Vagina (tissue), 2 donors: ENCODE measurements around the gene TAX1BP3.

Source experiments
- CTCF ChIP-seq, 3 experiments: fragments of 450-650 bp in 2 of 3; fragments of 200-600 bp in 1 of 3; sonication (generic) in 1 of 3; IDR thresholded peaks; one replicate each; pipeline ENCODE4 v1.5.1; 2017 to 2019; ENCODE audit warnings: antibody characterized with exemption in 3 of 3, mild to moderate bottlenecking in 2 of 3, moderate library complexity in 2 of 3
- POLR2A ChIP-seq, 2 donors: fragments of 450-650 bp; IDR thresholded peaks; one replicate each; pipeline ENCODE4 v1.6.1; 2017; ENCODE audit warnings: antibody characterized with exemption in 2 of 2, mild to moderate bottlenecking in 2 of 2, moderate library complexity in 2 of 2
- POLR2AphosphoS5 ChIP-seq, 2 donors: sonication (generic); formaldehyde crosslinking; IDR thresholded peaks; one replicate each; pipeline ENCODE4 v1.9.0; 2017; ENCODE audit warnings: antibody characterized with exemption in 2 of 2, mild to moderate bottlenecking in 2 of 2, low read depth in 1 of 2; ENCODE audit not compliant: insufficient read depth in 1 of 2

- TF ChIP-seq CTCF (IDR thresholded peaks at IDR 0.05) (no peak), POLR2AphosphoS5 (IDR thresholded peaks at IDR 0.05; ENCODE audit: insufficient read depth in 1 of 2, low read depth in 1 of 2) (no peak), POLR2A (IDR thresholded peaks at IDR 0.05) (no peak)
These were observed 7.5 kb upstream of the TAX1BP3 start for GRCh38 chr17:3675886-3676285.
